Stimulated activated CD4-positive, alpha-beta T cell treated with anti-CD3 and anti-CD28 coated beads, Interleukin-2, amount 100 ng/mL, for 48 hours (primary cell): ENCODE results near the gene MYLK4.

Experiments used
- DNase-seq, 2 donors: peaks; one replicate each; pipeline ENCODE4 v3.0.0-alpha.2; 2020

The MYLK4 gene

DNA sequence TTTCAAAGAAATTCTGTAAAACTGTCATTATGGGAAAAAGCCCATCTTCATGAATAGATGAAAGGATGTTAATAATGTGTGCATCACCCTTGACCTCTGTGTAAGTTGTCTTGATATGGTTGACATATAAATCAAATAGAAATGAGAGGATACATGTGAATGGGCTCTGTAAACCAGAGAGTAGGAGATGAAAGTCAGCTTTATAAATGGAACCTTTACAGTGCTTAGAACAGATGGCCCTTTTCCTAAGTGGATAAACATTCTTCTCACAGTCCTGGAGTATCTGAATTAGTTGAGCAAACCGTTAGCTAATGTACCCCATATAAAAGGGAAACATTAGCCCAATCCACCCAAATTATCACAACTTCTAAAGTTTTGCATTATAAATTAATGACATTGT is 57.5 kb downstream of the MYLK4 start:
- DNase-seq, result no peak

DNA sequence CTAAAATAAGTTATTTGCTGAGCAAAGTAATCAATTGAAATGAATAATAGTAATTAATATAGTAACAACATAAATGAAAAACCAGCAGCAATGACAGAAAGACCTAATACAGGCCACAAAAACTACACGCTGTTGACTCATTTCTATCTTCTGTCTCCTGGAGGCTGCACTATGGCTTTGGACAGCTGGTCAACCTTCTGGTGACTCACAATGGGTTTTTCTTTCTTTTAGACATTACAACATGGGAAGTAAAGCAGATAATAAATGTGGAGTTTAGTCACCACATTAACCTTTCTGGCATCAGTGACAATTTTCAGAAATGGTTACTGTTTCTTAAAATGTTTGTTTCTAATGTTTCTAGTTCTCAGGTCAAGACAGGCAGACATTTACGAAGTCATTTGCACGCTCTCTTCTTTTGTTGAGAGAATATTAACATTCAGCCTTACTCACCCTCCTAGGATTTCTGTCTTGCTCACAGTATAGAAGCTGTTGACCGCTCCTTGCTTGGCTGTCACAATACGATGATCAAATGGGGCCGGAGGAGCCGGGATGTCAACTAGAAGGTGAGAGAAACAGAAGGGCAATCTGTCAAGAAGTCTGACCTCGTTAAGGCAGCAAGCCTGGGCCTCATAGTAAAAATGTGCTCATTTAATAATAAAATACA is 62.2 kb downstream of the MYLK4 start:
- no peak for DNase-seq

DNA sequence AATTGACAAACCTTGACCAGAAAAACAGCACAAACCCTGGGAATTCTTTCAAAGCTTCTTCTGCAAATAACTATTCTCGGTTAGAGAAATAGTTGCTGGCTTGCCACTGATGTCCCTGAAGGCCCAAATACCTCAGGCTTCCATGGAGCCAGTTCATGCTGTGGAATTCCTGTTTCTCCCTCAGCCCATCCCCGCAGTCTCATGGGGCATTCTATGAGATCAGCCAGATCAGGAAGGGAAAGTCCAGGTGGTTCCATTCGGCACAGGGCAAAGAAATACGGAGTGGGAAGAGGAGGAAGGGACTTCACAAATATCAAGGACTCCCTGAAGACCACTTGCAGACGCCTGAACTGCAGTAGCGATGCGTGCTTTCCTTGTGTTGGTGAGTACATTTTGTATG is 63.3 kb downstream of the MYLK4 start:
- no peak for DNase-seq

DNA sequence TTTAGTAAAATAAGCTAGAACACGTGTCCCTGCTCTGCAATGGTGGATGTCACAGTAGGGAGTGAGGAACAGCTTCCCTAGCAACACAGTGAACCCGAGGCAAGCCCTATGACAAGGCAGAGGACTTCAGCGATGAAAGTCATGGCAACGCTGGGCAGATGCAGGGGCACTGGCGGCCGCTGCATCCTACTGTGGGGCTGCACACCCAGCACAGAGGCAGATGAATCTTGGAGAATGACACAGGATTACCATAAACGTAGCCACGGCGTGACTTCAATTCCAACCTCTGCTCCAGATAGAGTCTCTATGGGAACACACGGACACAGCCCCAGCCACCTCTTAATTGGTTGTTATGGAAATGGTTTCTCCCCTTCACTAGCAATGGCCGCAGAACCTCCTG is 64.2 kb downstream of the MYLK4 start:
- DNase-seq, result no peak

DNA sequence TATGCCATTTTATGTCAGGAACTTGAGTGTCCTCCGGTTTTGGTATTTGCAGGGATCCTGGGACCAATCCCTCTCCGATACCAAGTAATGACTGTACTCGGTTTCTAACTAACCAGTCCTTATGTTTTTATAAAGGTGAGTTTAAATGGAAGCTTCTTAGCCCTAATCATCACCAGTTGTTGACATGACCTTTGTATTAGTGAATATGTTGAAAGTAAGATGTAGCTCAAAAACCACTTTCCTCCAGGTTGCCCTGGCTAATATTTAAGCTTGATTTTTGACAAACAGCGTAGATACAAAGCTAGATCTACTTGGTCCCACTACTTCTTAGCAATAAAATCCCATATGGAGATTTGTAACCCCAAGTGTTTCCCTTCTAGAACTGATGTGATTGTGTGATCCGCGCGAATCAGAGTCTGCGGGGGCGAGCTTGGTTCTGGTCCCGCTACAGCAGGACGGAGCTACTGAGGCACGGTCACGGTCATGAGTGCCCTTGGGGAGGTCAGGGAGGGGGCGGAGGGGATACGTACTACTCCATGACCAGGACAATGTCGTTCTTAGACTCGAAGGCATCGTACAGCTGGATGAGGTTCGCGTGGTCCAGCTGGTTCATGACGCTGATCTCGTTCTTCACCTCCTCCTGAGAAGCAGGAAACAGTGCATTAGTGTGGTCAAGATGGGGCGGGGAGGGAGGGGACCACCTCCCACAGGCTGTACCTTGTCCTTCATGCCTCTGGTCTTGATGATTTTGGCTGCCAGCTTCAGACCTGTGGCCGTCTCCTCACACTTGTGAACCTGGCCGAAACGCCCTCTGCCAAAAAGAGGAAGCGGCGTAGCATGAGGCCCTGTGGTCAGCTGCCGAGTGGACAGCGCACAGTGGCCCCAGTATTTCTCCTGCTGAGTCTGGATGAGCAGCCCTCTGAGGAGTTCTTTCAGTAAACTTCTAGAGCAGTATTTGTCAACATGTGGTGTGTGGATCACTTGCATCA is 65.7 kb downstream of the MYLK4 start:
- DNase-seq, result no peak

DNA sequence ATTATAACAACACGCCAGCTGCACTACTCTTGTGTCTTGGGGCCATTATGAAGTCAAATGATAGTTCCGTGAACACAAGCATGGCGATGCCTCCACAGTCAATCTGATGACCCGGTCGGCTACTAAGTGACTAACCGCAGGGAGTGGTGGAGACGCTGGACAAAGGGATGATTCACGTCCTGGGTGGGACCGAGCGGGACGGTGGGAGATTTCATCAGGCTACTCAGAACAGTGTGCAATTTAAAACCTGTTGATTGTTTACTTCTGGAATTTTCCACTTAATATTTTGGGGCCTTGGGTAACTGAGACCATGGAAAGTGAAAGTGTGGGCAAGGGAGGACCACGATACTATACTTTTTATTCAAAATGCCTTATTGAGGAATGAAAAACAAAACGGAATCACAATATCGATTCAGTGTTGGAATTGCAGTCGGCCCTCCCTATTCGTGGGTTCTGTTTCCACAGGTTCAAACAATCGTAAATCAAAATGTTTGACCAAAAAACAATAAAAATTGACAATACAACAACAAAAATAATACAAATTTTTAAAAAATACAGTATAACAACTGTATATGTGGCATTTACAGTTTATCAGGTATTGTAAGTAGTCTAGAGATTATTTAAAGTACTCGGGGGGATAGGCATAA is 66.5 kb downstream of the MYLK4 start:
- DNase-seq, result no peak

DNA sequence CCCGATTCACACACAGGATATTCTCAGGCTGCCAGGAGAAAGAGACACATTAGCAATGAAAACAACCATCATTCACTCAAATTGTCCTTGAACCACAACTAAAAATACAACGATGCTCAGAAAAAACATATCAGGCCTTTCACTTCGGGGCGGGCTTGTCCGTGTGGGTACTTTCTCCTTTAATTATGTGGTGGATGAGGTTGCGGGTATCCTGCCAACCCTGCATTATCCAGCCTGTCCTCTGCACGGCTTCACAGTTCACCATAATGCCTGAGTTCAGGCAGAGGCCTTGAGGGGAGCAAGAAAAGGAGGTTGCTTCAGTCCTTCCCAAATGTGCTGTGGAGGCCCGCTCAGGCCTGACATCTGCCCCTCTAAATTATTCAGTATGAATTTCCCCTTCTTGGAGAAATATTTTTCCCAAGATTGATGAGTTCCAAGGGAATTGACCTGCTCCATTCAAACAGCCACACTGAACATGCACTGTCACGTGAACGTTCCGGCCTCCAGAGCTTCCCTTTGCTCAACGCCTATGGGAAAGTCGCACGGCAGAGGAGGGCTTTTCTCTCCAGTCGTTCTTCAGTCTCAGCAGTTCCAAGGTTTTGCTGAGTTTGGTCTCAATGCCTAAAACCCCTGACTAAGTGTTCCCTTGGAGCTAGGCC is 70.3 kb downstream of the MYLK4 start:
- no peak for DNase-seq

DNA sequence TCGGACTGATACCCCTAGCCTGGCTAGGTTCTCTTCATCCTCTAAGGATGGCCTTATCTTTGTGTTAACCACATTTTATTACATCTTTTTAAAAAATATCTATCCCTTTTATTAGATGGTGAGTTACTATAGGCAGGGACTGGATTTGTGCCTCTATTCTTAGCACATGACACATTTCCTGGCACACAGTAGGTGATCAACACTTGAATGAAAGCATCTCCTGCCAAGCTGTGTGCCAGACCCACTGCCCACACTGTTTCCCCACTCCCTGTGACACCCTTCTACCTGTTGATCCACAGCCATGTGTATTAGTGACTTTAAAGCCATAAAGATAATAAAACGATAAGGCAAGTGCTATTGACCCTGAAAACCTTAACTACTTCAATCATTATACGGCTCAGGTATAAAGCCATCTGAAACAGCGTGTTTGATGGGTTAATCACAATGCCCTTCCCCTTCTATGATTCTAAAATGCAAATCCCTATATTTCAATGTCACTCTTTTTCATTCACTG is 73.6 kb downstream of the MYLK4 start:
- DNase-seq, result no peak

DNA sequence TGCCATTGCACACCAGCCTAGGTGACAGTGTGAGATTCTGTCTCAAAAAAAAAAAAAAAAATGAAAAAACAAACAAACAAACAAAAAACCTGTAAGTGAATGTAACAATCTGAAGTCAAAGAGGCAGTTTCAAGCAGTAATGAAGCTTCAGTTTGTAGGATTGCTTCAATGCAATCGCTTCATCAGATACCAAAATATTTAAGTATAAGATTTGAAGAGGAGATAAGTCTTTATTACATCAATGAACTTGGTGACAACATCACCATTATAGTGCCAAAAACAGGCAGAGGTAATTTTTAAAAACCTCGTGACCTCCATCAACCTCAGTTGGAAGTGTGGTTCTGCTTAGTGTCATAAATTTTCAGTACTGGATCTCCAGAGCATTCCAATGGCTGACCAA is 74.7 kb downstream of the MYLK4 start:
- no peak for DNase-seq

DNA sequence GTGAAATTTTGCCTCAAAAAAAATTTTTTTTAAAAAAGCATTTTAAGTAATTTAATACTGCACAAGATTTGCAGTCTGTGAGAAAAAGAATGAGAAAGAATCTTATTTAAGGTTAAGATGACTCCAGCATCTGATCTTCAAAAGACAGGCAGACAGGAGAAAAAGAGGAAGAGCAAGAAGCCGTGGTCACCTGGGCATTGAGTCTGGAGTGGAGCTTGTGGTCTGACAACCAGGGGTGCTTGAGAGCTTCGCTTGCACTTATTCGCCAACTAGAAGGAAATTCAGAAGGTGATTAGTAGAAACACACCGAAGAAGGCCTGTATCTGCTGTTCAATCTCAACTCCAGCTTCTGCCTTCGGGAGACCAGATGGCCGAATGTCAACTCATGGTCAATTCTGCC is 75.9 kb downstream of the MYLK4 start:
- no peak for DNase-seq

DNA sequence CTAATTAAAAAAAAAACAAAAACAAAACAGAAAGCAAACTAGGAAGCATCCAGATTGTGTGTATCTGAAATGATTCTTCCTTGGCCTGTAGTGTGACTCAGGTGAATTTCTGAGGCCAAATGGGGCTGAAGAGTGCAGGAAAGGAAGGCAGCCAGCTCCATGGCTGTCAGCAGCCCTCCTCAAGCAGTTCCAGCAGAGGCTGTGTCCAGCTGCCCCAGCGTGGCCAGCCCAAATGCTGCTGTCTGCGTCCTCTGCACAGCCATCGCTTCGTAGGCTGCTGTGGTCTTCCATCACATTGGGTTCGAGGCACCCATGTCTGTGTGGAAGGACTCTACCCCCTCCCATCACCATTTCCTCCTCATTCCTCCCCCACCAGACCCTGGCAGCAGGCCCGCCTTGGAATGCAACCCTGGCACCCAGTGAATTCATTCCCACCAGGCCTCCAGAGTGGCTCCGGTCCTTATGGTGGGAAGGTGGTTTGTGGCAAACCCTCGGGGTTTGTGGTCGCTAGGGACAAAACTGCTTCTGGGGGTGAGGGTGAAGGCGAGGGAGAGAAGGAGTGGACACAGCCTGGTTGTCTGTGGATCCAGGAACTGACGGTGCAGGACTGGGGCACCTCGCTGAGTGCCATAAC is 81.5 kb downstream of the MYLK4 start:
- no peak for DNase-seq

DNA sequence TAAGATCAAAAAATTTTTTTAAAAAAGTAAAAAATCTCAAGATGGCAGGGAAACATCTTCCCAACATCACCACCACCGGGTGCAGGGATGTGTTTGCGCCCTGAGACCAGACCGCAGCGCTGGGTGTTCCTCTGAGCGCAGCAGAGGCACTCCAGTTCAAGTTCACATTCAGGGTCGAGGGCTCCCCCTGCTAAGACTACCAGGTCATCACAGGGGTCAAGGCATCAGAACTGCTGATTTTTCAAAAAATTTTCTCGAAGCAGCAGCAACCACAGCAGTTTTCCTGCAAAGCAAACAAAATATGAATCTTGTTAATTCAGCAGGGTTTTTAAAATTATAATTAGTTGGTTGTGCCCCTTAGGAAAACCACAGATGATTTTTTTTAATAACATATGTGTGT is 83.1 kb downstream of the MYLK4 start:
- no peak for DNase-seq

DNA sequence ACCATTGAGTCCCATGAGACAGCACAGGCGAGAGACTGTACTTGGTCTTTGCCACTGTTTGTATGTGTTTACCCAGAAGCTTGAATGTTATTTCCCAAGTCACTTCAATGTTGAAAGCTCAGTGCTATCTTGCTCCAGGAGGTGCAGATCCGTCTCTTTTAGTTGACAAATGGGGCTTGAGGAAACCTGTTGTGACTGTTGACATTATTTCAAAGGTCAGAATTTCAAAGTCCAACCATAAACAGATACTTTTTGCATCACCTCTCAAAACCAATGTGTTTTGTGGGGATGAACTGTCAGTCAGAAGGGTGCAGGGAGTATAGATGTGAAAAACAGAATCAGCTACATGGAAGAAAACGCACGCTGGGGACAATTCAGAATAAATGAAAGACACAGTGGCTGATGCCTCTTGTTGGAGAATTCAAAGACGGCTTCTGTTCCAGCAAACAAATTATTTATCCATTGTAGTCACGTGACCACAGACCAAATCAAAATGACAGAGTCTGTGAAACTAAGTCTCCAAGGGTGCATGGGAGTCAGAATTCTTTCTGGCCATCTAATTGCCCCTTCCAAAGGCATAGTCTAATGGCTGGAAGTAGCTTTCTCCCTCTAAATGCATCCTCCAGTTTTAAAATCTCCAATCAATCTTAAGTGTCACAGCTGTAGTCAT is 83.7 kb downstream of the MYLK4 start:
- no peak for DNase-seq

DNA sequence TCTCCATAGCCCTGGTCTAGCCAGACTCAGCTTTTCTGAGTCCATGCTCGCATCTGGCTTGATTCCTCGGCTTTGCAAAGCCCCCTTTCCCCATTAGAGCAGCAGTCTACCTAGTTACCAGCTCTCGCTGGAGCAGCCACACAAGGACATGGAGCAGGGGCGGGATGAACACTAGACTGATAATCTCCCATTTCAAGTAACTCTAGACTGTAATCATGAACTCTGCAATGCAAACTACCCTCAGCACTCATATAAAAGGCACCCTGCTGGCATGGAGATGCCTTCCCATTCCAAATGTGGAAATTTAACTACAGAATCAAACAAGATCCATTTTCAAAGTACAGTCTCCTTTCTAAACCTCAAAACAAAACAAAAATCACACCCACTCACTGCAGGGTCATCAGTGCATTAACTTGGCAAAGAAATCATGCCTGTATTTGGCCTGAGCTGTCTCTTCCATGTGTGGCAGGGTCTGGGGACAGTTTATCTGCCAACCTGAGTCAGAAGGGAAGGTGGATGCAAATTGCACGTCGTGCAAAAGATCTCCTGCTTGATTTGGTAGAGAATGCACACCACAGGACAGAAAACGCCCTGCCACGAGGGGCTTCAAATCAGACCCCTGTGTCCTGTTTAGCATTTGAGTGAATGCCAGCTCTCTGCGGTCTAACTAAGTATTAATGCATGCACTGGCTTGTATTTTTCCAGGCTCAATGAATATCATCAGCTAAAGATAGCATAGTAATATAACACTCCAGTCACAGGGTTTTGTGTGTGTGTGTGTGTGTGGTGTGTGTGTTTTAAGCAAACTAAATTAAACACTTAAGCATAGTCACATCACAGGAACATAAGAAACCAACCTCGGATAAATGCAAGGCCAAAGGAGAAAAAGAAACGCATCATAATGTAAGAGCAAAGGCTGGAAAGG is 85.3 kb downstream of the MYLK4 start:
- no peak for DNase-seq

DNA sequence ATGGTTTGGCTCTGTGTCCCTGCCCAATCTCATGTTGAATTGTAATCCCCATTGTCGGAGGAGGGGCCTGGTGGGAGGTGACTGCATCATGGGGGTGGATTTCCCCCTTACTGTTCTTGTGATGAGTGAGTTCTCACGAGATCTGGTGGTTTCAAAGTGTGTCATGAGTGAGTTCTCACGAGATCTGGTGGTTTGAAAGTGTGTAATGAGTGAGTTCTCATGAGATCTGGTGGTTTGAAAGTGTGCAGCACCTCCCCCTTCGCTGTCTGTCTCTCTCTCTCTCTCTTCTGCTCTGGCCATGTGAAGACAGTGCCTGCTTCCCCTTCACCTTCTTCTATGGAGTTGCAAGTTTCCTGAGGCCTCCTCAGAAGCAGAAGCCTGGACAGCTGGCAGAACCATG is 87.6 kb downstream of the MYLK4 start:
- no peak for DNase-seq

DNA sequence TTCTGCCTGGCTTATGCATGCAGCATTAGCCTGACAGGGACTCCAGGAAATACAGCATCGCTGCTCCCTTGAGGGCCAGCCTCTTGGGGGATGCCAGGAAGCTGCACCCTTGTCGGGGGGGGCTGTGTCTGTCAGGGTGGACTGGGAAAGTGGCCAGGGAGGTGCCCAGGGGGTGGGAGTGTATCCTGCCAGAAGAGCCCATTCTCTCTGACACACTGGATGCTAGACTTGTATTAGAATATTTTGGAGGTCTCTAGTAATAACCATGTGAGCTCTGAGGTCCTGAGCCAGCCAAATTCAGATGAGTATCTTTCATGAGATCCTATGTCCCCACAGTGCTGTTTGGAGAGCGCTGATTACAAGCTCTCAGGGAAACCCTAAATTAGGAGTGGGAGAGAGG is 89.1 kb downstream of the MYLK4 start:
- DNase-seq, result no peak

DNA sequence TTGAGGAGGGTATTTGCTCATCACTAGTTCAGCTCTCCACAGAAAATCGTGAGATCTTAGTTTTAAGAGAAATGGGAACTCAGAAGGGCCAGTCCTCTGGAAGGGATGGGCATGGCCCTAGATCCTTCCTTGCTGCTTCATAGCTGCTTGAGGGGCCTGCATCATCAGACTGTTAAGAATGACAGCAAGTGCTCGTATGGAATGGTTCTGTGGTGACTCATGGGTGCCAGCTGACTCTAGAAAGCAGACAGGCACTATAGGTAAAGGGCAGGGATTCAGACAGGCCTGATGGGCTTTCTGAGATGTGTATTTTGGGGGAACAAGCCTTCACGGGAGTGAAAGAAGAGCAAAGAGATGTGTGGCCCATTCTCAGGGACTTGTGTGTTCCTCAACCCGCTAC is 90.8 kb downstream of the MYLK4 start:
- no peak for DNase-seq

DNA sequence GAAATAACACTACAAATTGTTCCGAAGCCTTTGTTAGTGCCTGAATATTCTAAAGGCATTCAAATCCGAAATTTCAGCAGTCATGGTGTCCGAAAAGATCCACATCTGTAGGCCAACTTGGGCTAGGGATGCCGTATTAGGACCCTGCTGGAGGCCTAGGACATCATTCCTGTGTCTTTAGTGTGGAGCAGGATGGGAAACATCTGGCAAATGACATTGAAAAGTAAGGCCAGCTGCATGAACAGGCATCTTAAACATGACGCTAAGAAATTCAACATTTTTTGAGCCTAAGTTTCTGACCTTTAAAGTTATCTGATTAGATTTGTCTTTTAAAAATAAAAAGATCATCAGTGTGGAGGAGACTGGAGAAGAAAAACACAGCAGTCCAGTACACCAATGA is 91.3 kb downstream of the MYLK4 start:
- DNase-seq, result no peak

DNA sequence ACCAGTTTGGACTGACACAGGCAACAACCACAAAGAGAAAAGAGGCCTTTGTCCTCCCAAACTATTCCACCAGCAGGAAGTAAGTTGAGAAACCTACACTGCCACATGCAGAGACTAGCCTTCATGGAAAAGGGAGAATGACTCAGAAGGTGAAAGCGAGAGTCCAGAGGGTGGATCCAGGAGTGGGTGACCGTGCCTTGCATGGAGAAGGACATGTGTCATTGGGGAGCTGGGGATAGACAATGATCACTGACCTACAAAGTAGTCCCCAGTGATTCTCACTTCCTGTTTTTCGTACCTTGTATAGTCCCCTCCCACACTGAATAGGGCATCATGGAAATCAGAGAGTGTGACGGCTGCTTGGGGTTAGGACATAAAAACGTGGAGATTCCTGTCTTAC is 91.9 kb downstream of the MYLK4 start:
- DNase-seq, result no peak

DNA sequence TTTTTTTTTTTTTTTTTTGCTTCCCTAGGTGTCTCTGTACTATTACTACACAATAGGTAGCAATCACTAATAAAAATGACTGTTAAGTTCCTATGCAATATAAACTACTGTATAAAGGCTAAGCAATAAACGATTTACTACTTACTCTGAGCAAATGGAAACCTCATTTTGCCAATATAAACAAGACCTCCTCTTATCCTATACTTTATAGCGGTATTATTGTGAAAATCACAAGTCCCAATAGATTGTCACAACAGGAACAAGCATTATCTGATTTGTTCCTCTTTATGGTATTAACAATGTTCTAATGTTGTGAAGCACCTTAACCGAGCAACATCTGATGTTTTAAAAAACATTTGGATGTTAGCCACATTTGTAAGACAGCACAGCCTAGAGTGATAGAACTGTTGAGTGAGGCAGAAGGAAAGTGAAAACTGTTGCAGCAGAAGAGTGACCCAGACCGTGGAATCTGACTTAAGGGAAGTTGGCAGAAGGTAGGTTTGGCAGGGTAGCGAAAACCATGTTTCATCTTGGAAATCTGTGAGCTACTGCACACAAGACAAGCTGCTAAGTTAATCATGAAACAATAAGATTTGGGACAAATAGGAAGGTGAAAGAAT is 94.2 kb downstream of the MYLK4 start:
- DNase-seq, result no peak
